ENCODE results near the gene AP4B1.

Gene AP4B1

DNA sequence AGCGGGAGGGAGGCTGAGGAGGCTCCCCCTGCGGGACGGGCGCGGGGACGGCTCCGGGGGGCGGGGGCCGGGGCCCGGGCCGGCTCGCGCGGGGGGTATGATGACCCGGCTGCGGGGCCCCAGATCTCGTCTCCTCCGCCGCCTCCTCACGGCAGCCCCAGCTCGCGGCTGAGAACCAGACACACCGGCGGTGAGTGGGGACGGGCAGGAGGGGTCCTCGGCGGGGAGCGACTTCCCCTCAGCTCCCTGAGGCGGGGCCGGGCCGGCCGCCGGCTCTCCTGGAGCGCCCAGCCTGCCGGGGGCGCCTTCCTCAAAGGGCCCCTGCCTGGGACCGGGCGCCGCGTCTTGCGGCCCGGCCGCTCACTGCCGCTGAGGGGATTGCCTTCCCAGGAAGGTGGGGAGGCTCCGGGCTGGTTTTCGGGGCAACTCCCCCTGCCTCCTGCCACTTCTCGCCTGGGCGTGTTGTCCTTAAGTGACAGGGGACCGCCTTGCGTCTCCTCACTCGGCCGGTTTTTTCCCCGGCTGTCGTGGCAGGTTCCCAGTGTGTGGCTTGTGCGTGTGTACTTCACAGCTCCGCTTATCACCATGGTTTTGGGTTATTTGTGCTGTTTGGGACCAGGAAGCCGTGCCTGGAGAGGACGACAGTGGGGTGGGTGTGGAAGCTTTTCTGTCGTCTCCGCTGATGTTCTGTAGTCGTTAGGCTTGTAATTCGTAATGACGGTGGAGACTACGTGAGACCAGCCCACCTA, 25.3 kb upstream of the AP4B1 start:
- peak; percentile 20 for DNase-seq

DNA sequence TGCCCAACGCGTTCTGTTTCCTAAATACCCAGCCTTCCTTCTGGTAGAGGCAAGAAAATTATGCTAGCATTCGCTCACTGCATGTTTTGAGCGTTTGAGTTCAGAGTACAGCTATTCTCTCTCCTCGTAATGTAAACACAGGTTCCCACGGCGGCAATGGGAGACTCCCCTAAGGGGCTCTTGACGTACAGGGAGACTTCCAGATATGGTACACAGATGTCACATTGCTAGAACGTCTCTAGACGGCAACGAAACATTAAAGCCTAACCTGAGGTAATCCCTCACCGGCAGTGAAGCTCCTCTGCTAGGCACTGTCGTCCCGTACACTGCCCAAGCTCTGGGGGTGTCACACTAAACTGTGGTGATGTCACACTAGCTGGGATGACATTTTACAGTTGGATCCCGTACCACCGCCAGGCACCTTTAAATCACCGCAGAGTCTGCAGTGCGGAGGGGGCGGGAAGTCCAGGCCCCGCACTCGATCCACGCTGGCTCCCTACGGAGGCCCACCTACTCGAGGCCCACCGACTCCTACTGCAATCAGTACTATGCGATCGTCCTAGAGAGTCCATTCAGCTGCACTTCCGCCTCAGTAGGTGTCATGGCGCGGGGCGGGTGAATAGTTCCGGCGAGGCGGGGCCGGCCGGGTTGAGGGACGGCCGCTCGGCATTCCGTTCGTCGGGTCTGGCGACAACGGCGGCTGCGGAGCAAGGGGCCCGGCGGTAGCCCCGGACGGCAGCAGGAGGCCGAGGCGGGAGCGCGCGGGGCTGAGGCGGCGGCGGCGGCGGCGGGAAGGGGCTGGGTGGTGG, 24.5 kb upstream of the AP4B1 start, which contains the start of gene HIPK1:
HIPK1 (plus strand) TSS at position 384 of the 809 bp plus-strand sequence.
- peak; percentile 80 for DNase-seq

DNA sequence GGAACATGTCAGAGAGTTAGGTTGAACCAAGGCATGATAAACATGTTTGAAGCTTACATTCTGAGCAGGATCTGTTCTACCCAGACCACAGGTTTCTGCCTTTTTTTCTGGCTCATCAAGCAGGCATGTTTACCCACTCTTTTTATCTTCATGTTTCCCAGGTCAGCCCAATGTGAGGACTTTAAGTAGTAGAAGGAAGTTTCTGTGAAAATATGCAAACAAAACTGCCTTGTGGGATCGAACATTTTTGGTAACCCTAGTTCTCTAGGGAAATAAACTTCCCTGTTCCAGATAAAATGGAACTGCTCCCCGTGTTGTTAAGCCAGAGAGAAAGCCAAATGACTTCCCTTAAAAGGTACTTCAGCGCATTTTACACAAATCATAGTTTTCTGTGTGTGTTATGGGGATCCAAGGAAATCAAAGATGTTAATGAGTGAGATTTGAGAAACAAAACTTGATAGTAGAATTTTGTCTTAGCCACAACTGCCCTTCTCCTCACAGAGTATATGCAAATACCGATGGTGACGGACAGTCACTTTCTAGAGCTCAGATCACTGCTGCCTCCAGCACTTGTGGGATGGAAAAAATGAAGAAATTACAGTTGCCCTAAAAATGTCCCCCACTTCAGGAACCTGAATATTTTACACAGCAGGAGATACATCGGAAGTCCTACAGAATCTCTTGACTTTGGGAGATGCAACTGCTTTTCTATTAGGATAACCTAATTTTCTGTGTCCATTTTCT, 23.8 kb upstream of the AP4B1 start:
- DNase-seq: peak; percentile 49

DNA sequence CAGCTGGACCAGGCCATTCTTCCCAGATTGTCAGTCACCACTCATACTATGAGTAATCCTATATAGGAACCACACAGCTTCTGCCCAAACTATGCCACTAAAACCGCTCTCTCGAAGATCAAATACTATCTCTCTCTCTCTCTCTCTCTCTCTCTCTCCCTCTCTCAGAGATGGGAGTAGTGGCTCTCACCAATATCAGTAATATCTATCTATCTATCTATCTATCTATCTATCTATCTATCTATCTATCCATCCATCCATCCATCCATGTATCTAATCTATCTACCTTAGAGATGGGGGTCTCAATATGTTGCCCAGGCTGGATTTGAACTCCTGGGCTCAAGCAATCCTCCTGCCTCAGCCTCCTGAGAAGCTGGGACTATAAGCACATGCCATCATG, 19.9 kb upstream of the AP4B1 start:
- no peak for DNase-seq

DNA sequence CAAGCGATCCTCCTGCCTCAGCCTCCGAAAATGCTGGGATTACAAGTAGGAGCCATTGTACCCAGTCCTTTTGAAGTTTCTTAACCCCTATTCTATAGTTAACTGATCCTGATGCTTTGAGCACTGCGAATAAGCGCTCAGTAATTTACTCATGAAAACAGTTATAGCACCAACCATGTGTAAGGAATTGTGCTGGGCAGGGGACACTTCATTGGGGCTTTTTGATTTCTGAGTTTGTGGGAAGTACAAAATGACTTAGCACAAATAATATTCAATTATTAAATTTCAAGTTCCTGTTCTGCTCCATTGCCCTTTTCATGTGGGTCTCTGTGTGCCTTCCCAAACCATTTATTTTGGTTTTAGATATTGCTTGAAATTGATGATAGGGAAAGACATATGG, 18.4 kb upstream of the AP4B1 start:
- no peak for DNase-seq

GRCh38 chr1:113918243-113918642, 13.6 kb upstream of the AP4B1 start:
- no peak for DNase-seq

- DNase-seq: peak; percentile 9
Observed at GRCh38 chr1:113917400-113918082, 12.9 kb upstream of the AP4B1 start.

- DNase-seq: no peak
Observed at GRCh38 chr1:113916974-113917373, 12.4 kb upstream of the AP4B1 start.

DNA sequence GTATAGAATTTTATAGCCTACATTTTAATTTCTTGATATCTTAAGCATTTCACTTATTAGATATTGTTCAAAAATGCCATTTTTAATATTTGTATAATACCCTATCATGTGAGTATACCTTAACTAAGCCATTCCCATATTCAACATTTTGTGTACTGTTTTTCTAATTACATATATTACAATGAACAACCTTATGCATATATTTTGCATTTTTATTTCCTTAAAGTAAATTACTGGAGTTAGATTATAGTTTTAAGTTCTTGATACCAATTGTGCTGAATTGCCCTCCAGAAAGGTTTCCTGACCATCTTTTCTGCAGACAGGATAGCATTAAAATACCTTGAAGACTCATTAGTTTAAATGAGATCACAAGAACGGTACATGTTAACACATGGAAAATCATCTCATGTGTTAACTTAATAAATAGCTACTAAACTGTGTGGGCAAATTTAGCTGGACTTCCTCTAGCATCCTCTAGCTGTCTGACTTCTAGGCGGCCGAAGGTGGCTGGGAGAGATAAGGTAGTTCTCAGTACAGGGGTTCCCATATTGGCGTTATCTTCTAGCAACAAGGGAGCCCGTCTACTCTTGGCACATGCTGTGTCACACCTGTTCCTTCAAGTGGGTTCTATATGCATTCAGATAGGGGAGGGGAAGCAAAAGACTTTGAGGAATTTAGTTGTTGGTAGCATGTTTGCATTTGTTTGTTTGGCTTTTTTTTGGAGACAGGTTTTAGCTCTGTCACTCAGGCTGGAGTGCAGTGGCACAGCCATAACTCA, 9.5 kb upstream of the AP4B1 start:
- no peak for DNase-seq

DNA sequence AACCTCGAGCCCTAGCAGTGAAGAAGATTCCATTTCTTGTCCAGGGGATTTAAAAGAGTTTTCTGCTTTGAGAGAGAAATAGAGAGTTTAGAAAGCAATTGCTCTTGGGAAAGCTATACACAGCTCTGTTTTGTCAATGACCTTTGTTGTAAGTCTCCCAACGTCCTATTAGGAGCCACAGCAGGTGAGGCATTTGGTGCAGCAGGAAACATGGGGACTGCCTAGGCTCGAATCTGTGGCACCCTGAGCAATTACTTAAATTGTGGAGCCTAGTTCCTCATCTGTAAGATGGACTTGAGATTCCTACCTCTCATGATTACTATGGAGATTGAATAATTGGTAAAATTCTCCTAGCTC, 8.7 kb upstream of the AP4B1 start:
- no peak for DNase-seq

GRCh38 chr1:113912594-113913311, 8.2 kb upstream of the AP4B1 start:
- DNase-seq: no peak

DNA sequence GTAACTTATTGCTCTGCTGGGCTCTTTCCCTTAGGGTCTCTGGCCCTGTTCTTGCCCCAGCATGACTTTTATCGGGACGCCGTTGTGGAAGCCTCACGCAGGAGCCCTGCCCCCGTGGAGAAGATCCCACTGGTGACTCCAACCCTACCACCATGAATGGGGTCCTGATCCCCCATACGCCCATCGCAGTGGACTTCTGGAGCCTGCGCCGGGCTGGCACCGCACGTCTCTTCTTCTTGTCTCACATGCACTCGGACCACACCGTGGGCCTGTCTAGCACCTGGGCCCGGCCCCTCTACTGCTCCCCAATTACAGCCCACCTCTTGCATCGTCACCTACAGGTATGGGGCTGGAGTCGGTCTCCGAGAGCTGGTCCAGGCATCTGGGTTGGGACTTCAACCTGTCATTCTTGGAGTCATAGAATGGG, 849 bp upstream of the AP4B1 start:
- no peak for DNase-seq

- DNase-seq: peak; percentile 62
Observed at GRCh38 chr1:113904293-113904673, 316 bp downstream of the AP4B1 start.

- DNase-seq: peak; percentile 14
Observed at GRCh38 chr1:113903501-113904292, 902 bp downstream of the AP4B1 start.

GRCh38 chr1:113901191-113901590, 3.4 kb downstream of the AP4B1 start:
- peak; percentile 22 for DNase-seq

- no peak for DNase-seq
Observed at GRCh38 chr1:113899111-113899510, 5.5 kb downstream of the AP4B1 start.

GRCh38 chr1:113898241-113898814, 6.3 kb downstream of the AP4B1 start:
- peak; percentile 30 for DNase-seq

- no peak for DNase-seq
Observed at GRCh38 chr1:113895961-113896360, 8.6 kb downstream of the AP4B1 start.

GRCh38 chr1:113895098-113895497, 9.5 kb downstream of the AP4B1 start:
- DNase-seq: no peak

DNA sequence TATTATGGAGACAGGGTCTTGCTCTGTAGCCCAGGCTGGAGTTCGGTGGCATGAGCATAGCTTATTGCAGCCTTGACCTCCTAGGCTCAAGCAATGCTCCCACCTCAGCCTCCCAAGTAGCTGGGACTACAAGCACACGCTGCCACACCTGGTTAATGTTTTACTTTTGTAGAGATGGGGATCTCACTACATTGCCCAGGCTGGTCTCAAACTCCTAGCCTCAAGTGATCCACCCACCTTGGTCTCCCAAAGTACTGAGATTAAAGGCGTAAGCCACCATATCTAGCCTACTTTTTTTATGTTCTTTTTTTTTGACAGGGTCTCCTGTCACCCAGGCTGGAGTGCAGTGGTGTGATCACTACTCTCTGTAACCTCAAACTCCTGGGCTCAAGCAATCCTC, 11.3 kb downstream of the AP4B1 start:
- no peak for DNase-seq

Data from MV-4-11 (cell line).